ENCODE data around the gene FAM83D. TPM values are rescaled to one million over a fixed set of nuclear protein-coding genes. Genes with fewer than 3 reads are reported as not detected.

The FAM83D gene
- total RNA-seq, 3 donors from 2014 or later: 0.33 to 0.64 (median 0.59) TPM

DNA sequence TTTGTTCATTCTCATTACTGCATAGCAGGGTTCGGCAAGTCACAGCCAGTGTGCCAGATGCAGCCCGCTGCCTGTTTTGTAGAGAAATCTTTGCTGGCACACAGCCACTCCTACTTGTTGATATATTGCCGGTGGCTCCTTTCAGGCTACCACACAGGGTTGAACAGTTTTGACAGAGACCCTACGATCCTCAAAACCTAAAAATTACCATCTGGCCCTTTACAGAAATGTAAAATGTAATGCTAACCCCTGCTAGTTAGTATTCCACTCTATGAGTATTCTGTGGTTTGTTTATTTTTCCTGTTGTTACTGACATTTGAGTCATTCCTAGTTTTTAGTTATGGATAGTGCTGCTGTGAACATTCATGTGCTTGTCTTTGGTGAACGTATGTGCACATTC lies 47.4 kb downstream of the FAM83D start:
- intact Hi-C loops (cut with DNase I; ENCODE audit: low total_unique reads): no loop called here
- H3K9me3 ChIP-seq: no peaks in the 10 kb centered on the region
- H3K4me3 ChIP-seq: no peak overlapping the region
- no peaks in the 10 kb centered on the region for H3K4me1 ChIP-seq
- H3K27me3 ChIP-seq: no peaks in the 10 kb centered on the region
- no peak for DNase-seq (ENCODE audit: low spot score in 2 of 2)
- no peak overlapping the region for H3K27ac ChIP-seq
- TF ChIP-seq POLR2AphosphoS5 (IDR thresholded peaks at IDR 0.05): no peak
- no peak for TF ChIP-seq POLR2A (IDR thresholded peaks at IDR 0.05)
- TF ChIP-seq, protein P1, sequence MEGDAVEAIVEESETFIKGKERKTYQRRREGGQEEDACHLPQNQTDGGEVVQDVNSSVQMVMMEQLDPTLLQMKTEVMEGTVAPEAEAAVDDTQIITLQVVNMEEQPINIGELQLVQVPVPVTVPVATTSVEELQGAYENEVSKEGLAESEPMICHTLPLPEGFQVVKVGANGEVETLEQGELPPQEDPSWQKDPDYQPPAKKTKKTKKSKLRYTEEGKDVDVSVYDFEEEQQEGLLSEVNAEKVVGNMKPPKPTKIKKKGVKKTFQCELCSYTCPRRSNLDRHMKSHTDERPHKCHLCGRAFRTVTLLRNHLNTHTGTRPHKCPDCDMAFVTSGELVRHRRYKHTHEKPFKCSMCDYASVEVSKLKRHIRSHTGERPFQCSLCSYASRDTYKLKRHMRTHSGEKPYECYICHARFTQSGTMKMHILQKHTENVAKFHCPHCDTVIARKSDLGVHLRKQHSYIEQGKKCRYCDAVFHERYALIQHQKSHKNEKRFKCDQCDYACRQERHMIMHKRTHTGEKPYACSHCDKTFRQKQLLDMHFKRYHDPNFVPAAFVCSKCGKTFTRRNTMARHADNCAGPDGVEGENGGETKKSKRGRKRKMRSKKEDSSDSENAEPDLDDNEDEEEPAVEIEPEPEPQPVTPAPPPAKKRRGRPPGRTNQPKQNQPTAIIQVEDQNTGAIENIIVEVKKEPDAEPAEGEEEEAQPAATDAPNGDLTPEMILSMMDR (IDR thresholded peaks at IDR 0.05): no peak
- no peaks in the 10 kb centered on the region for H3K36me3 ChIP-seq

GRCh38 chr20:38975539-38976120 lies 49.4 kb downstream of the FAM83D start:
- TF ChIP-seq POLR2AphosphoS5 (IDR thresholded peaks at IDR 0.05): no peak
- no peak for TF ChIP-seq POLR2A (IDR thresholded peaks at IDR 0.05)
- TF ChIP-seq, protein P1 (IDR thresholded peaks at IDR 0.05): no peak
- H3K9me3 ChIP-seq: no peaks in the 10 kb centered on the region
- no peaks in the 10 kb centered on the region for H3K27me3 ChIP-seq
- H3K4me3 ChIP-seq: no peak overlapping the region
- intact Hi-C loops (cut with DNase I; ENCODE audit: low total_unique reads): no loop called here
- H3K36me3 ChIP-seq: no peaks in the 10 kb centered on the region
- H3K27ac ChIP-seq: no peak overlapping the region
- DNase-seq (ENCODE audit: low spot score in 2 of 2): no peak
- H3K4me1 ChIP-seq: no peaks in the 10 kb centered on the region

DNA sequence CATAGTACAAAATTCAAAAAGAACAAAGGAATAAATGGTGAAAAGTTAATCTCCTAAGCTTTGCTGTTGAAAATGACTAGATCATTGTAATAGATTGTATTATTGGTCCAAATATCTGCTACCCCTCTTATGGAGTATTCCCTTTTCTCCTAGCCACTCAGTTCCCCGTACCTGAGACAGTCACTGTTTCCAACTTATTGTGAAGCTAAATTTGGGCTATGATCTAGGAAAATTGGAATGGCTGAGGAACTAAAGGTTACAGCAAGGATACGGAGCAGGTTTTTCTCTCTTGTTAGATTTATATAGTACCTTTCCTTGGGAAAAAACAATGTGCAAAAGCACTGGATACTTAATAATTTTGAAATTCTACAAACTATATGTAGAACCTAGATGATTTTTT lies 53.2 kb downstream of the FAM83D start:
- H3K36me3 ChIP-seq: no peaks in the 10 kb centered on the region
- H3K9me3 ChIP-seq: no peaks in the 10 kb centered on the region
- H3K4me1 ChIP-seq: no peaks in the 10 kb centered on the region
- no peak overlapping the region for H3K4me3 ChIP-seq
- H3K27me3 ChIP-seq: no peaks in the 10 kb centered on the region
- intact Hi-C loops (cut with DNase I; ENCODE audit: low total_unique reads): no loop called here
- TF ChIP-seq POLR2A (IDR thresholded peaks at IDR 0.05): no peak
- no peak for TF ChIP-seq POLR2AphosphoS5 (IDR thresholded peaks at IDR 0.05)
- TF ChIP-seq, protein P1 (IDR thresholded peaks at IDR 0.05): no peak
- DNase-seq (ENCODE audit: low spot score in 2 of 2): no peak
- H3K27ac ChIP-seq: no peak overlapping the region

DNA sequence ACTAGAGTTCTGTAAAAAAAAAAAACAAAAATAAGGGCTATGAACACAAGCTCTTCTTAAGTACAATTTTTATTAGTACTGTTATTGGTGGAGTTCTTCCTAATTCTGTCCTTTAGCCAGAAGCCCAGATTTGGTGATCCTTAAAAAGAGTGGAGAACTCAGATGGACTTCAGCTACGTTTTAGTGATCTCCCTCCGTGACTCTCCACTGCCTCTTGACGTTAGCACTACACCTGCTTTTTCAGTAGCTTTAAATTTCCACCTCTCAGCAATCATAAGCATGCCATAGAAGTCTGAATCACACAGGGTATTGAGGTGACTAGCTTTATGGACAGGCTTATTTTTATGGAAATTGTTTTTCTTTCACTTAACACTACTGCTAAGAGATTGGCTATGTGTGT lies 53.6 kb downstream of the FAM83D start:
- no peak overlapping the region for H3K27ac ChIP-seq
- no peaks in the 10 kb centered on the region for H3K36me3 ChIP-seq
- intact Hi-C loops (cut with DNase I; ENCODE audit: low total_unique reads): no loop called here
- DNase-seq (ENCODE audit: low spot score in 2 of 2): no peak
- TF ChIP-seq POLR2AphosphoS5 (IDR thresholded peaks at IDR 0.05) (no peak), POLR2A (IDR thresholded peaks at IDR 0.05) (no peak)
- H3K4me1 ChIP-seq: no peaks in the 10 kb centered on the region
- no peaks in the 10 kb centered on the region for H3K27me3 ChIP-seq
- no peak overlapping the region for H3K4me3 ChIP-seq
- H3K9me3 ChIP-seq: no peaks in the 10 kb centered on the region

DNA sequence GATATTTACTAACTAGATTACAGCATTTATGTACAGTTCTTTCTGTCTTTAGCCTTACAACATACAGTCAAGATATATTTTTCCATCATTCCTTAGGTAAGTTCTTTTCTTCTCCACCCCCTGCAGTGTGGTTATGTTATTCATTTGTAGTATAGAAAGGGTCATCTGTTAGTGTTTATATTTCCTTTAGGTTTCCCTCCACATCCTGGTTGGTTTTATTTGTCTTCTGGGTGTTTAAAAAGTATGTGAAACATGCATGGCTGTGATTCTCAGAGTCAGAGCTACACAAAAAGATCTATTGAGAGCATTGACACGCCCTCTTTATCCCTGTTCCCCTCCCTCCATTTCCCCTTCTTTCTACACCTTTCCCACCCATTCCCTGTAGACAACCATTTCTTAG lies 56.1 kb downstream of the FAM83D start:
- Histone ChIP-seq H3K9me3 (no peaks in the 10 kb centered on the region), H3K4me1 (no peaks in the 10 kb centered on the region), H3K27me3 (no peaks in the 10 kb centered on the region), H3K4me3 (no peak overlapping the region), H3K27ac (no peak overlapping the region), H3K36me3 (no peaks in the 10 kb centered on the region)
- no peak for DNase-seq (ENCODE audit: low spot score in 2 of 2)
- intact Hi-C loops (cut with DNase I; ENCODE audit: low total_unique reads): no loop called here
- no peak for TF ChIP-seq POLR2AphosphoS5 (IDR thresholded peaks at IDR 0.05)
- no peak for TF ChIP-seq POLR2A (IDR thresholded peaks at IDR 0.05)
- TF ChIP-seq, protein P1 (IDR thresholded peaks at IDR 0.05): no peak

- Histone ChIP-seq H3K9me3 (no peaks in the 10 kb centered on the region), H3K27ac (no peak overlapping the region), H3K36me3 (no peaks in the 10 kb centered on the region), H3K4me1 (no peaks in the 10 kb centered on the region), H3K27me3 (no peaks in the 10 kb centered on the region), H3K4me3 (no peak overlapping the region)
- no peak for TF ChIP-seq POLR2AphosphoS5 (IDR thresholded peaks at IDR 0.05)
- TF ChIP-seq, protein P1 (IDR thresholded peaks at IDR 0.05): no peak
- no peak for TF ChIP-seq POLR2A (IDR thresholded peaks at IDR 0.05)
- intact Hi-C loops (cut with DNase I; ENCODE audit: low total_unique reads): no loop called here
- no peak for DNase-seq (ENCODE audit: low spot score in 2 of 2)
Measured at GRCh38 chr20:38985060-38985459, 58.8 kb downstream of the FAM83D start.

All from breast epithelium (tissue), 4 donors.